DMS153 treated with DMSO at 0.1 percent for 48 hours (cell line): Measurements from ENCODE around the gene GZMA.
"Not testable (repeated sequence)": the region's sequence is repeated elsewhere in the genome, so short reads cannot be mapped to it uniquely, and the experiment has no call there.

Experiments
- DNase-seq: peaks from one replicate; lab custom pipeline; 2025; ENCODE audit not compliant: unreplicated experiment; lab: John Stamatoyannopoulos, UW

Gene GZMA

DNA sequence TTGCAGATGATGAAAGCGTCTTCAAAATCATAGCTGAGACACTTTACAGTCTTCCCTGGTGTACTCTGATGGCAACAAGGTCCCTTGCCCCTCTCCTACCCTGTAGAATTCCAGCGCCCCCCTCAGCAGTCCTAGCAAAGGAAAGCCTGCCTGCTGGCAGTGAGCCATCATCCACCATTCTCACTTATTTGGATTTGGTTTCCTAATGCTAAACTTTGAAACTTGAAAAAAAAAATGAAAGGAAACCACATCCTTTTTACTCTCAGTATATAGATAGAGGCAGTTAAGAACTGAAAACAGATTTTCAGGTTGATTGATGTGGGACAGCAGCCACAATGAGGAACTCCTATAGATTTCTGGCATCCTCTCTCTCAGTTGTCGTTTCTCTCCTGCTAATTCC lies at the start of gene GZMA:
Gene GZMA, plus strand, starts transcription at position 299 of the 400 bp plus-strand sequence. Its CDS starts 37 bp downstream, at position 336.
- no peak for DNase-seq

- DNase-seq: no peak
Measured at GRCh38 chr5:55055183-55055582, 47.3 kb upstream of the GZMA start.

DNA sequence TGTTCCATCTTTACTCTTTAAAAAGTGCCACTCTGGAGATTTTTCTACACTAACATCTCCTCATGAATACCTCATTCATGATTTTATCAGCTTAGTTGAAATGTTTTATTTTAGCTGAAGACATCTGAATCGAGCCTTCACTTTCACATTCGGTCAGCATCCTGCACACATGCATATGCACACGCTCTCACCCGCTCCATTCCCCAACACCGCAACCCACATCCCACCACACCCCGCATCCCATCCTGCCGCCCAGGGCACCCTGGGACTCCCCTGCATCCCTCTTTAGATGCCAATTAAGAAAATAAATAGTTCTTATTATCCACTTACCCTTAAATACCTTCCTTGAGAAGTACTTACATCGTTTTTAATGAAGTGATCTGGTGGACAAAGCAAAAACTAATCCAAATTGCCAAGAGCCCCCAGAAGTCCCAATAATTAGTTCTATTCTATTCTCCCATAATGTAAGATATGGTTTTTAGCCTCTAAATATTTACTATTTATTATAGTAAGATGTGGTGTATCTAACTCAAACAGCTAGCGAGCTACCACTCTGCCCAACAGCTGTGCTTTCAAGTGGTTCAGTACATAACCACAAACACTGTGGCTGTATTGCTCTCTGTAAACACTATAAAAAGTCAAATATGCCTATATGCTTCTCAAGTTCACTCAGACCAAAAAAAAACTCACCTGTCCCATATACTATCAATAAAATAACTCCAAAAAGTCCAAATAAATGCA lies 40.2 kb upstream of the GZMA start:
- DNase-seq: peak; percentile 3

DNA sequence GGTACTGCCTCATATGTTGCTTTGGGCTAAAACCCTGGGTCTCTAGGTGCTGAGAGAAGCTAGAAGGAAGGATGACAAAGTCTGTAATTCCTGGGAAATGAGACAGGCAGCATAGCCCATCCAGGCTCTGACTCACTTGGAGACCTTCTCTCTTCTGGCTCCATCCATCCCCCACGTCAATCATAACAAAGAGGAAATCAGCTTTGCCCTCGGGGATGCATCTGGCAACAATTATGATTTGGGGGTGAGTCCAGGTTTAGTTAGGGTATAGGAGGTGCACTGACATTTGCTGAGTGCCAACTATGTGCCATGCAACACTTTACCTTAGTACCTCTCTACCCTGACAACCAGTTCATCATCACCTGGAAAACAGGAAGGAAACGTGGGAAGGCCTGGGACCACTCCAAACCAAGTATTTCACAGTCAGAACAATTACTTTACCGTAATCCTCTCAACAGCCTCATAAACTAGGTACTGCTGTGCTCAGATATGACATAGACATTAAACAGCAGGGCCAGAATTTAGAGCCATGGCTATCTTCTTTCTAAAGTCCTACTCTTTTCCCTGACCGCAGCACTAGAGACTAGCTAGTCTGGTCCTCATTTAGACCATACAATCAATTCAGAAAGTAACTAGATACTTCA lies 39.1 kb upstream of the GZMA start:
- DNase-seq: peak; percentile 1

GRCh38 chr5:55063899-55064298 lies 38.5 kb upstream of the GZMA start:
- DNase-seq: no peak

GRCh38 chr5:55064523-55064922 lies 37.9 kb upstream of the GZMA start:
- no peak for DNase-seq

DNA sequence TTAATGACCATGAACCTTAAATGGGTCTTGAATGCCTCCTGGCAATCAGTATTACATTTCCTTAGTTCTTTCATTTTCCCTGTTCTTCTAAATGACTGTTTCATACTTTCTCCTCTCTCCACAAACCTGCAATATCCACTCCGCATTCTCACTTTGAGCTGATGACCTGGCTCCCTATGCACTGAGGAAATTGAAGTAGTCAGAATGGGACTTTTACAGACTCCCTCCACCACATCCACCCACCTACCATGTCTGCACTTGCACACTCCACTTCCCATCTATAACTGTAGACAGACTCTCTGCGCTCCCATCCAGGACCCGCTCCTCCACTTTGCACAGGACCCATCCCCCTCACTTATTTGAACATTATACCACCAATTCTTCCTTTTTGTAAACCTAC lies 36.2 kb upstream of the GZMA start:
- no peak for DNase-seq

DNA sequence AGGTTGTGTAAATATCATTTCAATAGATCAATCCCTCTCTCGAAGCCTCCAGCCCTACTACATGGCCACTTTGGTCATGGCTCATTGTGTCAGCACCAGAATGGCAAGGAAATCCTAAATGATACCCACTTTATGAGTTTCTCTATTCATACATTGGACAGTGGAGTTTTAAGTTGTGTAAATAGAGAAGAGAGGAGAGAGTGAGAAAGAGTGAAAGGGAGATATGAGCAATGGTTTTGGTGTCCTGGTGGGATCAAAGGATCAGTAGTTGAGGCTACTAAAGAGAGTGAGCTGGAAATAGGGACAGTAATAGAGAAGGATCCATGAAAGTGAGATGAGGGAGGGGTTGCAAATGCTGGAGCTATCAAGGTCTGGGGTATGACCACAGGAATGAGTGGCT lies 31.5 kb upstream of the GZMA start:
- no peak for DNase-seq

- DNase-seq: no peak
Measured at GRCh38 chr5:55071413-55071812, 31.0 kb upstream of the GZMA start.

GRCh38 chr5:55072666-55073065 lies 29.8 kb upstream of the GZMA start:
- no peak for DNase-seq

- DNase-seq: no peak
Measured at GRCh38 chr5:55073211-55073610, 29.2 kb upstream of the GZMA start.

GRCh38 chr5:55081541-55081940 lies 20.9 kb upstream of the GZMA start:
- no peak for DNase-seq

DNA sequence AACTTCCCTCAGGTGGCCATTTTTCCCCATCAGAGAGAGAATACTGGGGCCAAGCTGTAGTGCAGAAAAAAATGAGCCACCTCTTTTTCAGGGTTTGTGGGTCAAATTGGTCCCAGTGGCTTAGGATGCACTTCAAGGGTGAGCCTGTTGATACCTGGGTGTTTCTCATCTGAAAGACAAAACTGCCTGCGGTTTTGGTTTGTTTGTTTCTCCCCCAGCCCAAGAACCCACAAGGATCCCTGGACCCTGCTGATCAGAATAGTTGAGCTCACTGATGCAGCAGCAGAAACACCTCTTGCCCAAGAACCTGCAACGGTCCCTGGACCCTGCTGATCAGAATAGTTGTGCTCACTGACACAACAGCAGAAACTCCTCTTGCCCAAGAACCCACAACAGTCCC lies 13.1 kb upstream of the GZMA start:
- not testable (repeated sequence) for DNase-seq

DNA sequence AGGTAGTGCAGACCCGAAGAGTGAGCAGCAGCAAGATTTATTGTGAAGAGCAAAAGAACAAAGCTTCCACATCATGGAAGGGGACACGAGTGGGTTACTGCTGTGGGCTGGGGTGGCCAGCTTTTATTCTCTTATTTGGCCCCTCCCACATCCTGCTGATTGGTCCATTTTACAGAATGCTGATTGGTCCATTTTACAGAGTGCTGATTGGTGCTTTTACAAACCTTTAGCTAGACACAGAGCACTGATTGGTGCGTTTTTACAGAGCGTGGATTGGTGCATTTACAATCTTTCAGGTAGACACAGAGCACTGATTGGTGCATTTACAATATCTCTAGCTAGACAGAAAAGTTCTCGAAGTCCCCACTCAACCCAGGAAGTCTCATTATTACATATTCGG lies 11.4 kb upstream of the GZMA start:
- DNase-seq: not testable (repeated sequence)

- no peak for DNase-seq
Measured at GRCh38 chr5:55096182-55096581, 6.3 kb upstream of the GZMA start.

DNA sequence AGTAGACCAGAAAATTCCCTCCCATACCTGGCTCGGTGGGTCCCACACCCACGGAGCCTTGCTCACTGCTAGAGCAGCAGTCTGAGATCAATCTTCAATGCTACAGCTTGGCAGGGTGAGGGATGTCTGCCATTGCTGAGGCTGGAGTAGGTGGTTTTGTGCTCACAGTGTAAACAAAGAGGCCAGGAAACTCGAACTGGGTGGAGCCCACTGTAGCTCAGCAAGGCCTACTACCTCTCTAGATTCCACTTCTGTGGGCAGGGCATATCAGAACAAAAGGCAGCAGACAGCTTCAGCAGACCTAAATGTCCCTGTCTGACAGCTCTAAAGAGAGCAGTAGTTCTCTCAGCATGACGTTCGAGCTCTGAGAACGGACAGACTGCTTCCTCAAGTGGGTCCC lies 5.6 kb upstream of the GZMA start:
- DNase-seq: peak; percentile 29

- DNase-seq: not testable (repeated sequence)
Measured at GRCh38 chr5:55101148-55101547, 1.3 kb upstream of the GZMA start.

DNA sequence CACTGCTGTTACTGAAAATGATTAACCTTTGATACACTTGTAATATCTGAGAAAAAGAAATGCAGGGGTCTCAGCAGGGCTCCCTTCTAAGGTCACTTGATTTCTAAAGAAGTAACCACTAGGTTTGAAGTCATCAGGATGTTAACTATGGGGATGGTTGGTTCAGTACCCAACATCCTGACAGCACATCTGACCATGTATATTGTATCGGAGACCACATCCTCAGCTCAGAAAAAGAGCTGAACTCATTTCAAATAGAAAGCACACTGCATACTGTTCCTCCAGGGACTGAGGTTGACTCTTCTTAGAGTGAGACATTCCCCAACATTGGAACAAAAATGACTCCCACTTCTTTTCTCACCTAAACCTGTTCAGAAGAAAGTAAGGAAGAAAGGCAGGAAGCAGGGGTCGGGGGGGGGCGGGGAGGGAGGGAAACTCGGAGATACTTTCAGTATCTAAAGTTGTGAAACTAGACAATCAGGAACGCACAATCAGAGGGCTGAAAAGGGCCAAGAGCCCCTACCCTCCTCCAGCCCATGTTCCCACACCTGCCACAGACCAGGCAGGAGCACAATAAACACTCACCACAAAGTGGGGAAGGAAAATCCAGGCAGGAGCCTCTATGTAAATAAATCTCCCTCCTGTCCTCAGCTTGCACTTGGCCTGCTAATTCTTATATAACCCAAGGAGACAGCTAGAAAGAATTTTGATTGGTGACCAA lies 730 bp upstream of the GZMA start:
- DNase-seq: no peak

DNA sequence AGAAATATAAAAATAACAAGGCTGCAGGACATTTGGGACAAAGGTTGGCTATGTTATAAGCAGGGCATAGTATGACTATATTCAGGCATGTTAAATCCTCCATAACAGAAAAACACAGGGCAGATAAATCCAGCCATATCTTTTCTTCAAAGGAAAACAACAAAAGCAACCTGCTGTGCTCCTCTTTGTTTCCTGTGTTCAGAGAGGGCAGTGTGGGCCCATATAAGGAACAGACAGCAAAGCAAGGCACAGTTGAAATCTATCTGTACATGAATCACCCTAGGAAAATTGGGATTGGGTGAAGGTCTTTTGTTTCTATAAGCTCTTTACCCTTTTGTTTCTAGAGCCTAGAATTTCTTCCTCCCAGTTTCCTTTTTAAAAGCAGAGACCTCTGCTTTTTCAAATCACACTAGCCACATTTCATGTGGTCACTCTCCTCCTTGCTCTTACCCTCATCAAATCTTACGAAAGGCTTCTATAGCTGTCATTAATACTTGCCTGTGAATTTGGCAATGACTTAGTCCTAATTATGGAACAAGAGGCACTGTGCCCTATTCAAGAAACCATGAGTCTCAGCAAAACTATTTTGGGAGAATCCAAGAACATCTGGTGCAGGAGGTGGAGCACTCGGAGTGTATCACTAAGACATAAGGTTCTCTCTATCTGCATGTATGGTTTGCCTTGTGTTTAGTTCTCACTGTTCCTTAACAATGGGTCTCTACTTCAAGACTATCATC lies 1.8 kb downstream of the GZMA start:
- DNase-seq: no peak

DNA sequence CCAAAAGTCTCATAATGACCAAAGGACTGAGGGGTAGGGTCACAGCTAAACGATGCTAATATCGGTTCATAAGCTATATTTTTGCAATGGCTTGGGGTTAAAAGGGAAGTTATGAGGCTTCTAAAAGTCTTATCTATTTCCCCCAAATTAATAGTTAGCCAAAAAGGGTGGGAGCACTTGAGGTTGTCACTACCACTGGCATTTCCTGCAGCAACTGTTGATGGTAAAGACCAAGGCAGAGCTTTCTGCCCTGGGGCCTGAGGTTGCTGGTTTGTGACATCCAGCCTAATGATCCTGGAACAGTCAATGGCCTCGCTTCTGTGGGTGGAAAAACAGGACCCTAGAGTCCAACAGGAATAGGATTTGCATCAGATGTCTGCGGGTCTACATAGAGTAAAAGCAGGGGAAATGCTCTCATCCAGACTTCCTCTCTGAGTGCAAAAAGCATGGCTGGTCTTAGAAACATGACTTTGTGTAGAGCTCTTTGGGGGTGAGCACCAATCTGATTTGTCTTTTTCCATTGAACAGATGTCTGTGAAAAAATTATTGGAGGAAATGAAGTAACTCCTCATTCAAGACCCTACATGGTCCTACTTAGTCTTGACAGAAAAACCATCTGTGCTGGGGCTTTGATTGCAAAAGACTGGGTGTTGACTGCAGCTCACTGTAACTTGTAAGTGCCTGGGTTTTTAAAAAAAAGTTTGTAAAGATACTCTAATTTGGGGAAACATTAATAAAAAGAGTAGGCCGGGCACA lies 2.7 kb downstream of the GZMA start:
- DNase-seq: no peak

GRCh38 chr5:55105976-55106375 lies 3.5 kb downstream of the GZMA start:
- DNase-seq: not testable (repeated sequence)
